ENCODE measurements around the gene LATS2.

Gene LATS2

DNA sequence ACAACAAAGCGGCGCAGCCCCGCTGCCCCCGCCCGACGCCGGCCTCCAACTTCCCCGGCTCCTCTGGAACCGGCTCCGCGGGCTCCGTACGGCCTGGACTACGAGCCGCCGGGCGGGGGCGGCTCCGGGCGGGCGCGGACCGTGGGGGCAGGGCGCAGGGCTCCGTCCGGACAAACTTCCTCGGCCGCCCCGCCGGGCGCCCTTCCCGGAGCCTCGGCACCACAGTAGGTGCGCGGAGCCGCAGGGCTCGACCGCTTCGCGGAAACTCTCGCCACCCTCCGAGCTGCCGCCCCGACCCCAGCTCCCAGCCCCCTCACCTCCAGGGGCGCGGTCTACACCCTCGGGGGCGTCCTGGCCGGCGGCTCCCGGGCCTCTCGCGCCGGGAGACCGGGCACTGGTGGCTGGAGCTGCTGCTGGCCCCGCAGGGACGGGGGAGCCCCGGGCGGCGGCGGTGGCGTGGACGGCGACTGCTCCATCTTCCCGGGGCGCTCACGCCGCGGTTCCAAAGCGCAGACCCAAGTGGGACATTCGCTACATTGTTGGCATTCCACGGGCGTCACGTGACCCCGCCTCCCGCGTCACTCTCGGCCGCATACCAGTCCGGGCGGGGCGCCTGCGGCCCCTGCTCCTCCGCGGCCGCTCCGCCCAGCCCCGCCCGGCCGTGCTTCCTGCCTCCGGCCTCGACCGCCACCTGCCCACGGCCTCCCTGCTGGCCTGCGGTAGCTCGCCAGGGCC lies at the start of gene LATS2:
Gene LATS2 (minus strand): TSS at position 558 of the 735 bp plus-strand sequence. CDS start 15,560 bp downstream, outside the sequence.
- peak; percentile 89 for DNase-seq

DNA sequence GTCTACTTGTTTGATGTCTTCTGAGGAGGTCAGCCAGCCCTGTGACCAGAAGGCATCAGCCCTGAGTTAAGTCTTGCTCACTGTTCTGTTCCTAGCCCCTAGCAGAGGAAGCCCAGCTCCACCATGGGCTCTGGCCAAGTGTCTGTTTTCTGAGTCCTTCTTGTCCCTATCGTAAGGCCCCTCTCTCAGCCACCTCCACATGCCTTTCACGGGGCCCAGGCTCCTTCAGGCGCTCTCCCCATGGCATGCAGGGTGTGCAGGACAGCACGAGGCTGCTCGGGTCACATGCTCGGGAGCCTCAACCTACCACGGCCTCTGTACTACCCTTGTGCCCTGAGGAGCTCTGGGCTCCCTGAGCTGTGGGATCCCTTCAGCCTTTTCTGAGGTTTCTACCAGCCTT lies 47.8 kb upstream of the LATS2 start:
- no peak for DNase-seq

DNA sequence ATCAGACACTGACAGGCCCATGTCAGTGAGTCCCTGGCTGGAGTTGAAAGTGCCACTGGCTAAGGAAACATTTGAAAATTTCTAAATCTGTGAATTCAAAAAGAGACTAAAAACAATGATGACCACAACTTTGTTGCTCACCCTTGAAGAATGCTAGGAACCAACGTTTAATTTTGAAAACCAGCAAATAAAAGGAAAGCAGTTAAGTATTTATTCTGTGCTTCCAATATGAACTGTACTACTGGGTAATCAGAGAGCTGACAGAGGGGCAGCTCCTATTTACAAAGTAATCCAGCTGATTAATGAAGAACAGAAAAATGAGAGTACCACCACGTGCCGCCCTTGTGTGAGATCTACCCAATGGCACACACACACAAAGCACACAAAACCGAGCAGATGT lies 44.7 kb upstream of the LATS2 start:
- DNase-seq, result no peak

DNA sequence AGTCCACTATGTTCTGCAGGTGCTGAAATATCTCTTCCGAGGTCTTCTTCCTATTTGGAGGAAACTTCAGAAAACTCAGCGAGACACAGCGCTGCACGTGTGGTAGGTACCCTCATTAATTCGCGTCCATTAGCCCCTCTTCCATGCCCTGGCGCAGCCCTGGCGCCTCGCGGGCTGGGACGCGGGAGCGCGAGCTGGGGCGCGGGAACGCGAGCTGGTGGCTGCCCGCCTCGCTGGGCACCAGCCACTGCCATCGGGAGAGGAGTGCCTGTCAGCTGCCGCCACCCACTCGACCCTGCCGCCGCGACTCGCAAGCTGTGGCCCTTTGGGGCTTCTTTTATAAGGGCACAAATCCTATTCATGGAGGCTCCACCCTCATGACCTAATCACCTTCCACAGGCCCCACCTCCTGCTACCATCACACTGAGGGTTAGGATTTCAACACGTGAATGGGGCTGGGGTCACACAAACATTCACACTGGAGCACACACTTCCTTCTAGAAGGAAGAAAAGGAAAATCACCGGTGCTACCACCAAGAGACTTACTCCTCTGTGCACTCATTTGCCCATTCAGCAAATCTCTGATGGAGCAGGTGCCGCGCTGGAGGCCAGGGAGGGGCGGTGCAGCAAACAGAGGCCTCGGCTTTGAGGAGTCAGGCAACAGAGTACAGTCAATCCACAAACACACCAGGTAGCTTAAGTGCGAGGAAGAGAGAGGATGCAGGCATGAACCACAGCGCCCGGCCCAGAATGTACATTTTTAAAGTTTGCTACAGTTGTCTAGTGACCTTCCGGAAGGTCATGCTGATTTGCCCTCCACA lies 43.0 kb upstream of the LATS2 start:
- no peak for DNase-seq

DNA sequence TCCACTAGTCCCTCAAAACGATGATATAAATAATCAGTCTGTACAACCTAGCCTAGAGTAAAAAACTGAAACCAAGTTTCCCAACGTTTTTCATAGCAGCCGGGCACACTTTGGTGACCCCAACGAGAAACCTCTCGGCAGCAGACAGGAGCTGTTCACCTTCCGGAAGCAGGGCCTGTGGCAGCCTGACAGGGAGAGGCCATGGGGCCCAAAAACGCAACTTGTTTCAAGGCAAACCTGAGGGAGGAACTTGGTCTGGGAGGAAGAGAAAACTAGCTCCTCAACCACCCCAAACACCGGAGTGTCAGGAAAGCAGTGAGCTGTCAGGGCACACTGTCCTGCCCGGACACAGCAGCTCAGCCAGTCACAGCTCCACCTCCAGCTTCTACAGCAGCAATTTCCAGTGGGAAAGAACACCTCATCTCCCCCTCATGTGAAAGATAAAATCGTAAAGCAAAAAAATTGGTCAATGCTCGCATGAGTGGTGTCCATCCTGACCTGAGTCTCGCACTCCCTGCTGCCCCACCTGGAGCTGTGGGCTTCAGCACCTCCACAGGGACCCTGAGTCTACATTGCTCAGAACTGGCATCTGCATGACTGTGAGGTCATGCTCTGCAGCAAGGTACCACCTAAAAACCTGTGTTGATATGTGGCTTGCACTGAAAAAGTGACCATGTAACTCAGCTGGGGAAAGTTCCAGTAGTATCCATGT lies 40.6 kb upstream of the LATS2 start:
- no peak for DNase-seq

DNA sequence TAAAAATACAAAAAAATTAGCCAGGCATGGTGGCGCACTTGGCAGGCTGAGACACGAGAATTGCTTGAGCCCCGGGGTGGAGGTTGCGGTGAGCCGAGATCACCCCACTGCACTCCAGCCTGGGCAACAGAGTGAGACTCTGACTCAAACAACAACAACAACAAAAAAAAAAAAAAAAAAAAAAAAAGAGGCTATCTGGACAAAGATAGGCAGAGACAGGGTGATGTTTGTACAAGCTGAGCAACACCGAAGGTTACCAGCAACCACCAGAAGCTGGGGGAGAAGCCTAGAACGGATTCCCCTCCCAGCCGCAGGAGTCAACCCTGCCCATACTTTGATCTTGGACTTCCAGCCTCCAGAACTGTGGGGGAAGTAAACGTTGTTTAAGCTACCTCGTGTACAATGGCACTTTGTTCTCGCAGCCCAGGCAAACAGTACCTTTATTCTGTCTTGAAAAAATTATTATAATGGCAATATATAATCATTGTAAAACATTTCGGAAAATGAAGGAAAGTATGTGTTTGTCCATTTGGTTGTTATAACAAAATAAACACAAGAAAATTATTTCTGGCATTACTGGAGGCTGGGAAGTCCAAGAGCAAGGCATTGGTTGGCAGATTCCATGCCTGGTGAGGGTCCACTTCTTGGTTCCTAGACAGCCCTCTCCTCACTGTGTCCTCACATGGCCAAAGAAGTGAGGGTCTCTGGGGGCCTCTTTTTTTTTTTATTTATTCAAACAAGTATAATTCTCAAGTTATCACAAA lies 39.8 kb upstream of the LATS2 start:
- no peak for DNase-seq

DNA sequence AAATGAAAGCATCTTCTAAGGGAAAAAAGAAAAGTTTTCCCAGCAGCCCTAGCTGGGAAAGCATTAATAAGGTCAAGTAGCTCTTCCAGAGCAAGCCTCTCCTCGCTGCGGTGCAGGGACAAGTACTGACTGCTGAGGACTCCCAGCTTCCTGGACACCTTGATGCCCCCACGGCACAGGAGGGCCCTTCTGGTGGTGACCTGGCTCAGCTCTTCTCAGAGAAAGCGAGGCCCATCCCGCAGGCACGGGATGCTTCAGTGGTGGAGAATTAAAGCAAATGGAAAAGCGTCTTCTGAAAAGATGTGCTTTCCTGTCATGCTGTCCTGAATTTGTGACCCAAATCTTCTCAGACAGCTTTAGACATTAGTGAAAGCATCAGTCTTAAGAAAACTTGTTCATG lies 38.8 kb upstream of the LATS2 start:
- no peak for DNase-seq

DNA sequence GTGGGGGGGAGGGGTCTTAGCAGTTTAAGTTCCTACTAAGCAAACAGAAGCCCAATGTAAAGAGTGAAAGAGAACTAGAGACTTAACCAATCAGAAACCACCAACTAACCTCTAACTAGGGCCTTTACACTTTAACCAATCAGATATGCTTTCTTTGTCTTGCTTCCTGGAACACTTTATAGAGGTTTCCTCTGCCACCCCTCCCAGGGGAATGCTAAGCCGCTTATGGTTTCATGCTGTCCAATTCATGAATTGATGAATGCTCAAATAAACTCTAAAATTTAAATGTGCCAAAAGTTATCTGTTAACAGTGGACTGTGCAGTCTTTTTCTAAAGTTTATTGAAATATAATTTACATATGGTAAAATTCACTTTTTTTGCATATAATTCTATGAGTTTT lies 33.9 kb upstream of the LATS2 start:
- DNase-seq, result no peak

DNA sequence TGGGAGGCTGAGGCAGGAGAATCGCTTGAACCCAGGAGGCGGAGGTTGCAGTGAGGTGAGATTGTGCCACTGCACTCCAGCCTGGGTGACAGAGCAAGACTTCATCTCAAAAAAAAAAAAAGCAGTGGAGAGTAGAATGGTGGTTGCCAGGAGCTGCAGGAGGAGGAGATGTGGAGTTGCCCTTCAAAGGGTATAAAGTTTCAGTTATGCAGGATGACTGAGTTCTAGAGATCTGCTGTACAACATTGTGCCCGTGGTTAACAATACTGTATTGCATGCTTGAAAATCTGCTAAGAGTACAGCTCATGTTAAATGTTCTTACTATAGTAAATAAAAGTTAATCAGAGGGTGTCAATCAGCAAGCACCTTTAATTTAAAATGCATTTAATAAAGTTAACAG lies 28.4 kb upstream of the LATS2 start:
- no peak for DNase-seq

DNA sequence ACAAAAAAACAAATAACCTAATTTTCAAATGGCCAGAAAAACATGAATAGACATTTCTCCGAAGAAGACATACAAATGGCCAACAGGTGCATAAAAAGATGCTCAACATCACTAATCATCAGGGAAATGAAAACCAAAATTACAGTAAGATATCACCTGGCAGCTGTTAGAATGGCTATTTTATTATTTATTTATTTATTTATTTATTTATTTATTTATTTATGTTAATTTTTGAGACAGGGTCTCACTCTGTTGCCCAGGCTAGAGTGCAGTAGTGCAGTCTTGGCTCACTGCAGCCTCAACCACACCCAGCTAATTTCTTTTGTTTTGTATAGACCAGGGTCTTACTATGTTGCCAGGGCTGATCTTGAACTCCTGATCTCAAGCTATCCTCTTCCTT lies 27.1 kb upstream of the LATS2 start:
- DNase-seq, result no peak

DNA sequence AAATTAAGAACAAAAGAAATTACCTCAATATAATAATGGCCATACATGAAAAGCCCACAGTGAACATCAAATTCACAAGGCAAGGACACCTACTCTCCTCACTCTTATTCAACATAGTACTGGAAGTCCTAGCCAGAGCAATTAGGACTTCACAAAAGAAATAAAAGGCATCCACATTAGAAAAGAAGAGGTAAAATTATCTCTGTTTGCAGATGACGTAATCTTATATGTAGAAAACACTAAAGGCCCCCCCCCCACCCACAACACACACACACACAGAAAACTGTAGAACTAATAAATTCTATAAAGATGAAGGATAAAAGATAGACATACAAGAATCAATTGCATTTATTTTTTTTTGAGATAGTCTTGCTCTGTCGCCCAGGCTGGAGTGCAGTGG lies 25.5 kb upstream of the LATS2 start:
- no peak for DNase-seq

DNA sequence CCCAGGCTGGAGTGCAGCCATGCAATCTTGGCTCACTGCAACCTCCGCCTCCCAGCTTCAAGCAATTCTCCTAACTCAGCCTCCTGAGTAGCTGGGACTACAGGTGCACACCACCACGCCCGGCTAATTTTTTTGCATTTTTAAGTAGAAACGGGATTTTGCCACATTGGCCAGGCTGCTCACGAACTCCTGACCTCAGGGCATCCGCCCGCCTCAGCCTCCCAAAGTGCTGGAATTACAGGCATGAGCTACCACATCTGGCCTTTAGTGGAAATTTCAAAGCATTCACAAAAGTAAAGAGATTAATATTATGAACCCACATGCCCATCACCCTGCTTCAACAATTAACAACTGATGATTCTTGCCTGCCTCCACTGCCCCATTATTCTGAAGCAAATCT lies 20.5 kb upstream of the LATS2 start:
- no peak for DNase-seq

DNA sequence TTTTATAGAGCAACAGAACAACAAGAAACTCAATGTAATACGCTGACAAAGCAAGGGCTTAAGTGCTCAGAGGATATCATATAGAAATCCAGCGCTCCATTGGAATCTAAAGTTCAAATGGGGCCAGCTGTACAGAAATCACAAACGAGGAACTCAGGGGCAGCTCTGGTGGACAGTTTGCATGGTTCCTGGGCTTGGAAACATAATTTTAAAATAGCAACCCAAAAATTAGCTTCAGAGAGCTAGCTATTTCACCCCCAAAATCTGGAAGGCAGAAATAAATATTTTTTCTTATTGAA lies 19.2 kb upstream of the LATS2 start:
- no peak for DNase-seq

DNA sequence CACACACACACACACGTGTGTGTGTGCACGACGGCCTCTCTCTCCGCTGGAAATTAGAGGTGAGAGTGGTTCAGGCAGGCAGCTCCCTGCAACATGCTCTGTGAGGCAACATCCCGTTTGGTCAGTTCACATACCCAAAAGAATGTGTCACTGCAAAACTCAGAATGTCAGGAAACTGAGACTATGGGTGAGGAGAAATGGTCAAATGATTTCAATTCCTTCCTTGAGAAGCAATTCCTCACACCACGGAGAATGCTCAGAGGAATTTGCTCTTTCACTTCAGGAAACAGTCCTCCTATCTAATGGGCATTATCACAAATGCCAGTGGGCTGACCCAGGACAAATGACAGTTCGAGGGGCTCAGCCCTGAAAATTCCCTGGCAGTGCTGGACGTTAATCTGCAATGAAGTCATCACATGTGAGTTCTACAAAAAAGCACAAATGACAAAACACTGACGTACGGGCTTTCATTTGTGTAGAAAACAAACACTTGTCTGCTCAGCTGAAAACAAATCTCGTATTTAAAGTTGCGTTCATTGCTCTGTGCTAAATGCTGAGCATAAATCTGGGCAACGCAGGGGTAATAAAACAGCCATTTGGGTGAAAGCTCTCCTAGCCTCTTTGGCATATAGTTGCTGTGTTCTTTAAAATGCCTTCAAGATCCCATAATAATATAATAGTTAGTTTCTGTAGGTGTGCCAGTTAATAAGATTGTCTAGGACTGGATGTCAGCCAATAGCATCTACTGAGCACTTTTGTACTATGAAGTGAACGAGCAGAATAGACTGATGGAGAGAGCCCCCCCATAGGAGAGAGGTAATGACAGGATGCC lies 18.6 kb upstream of the LATS2 start:
- no peak for DNase-seq

DNA sequence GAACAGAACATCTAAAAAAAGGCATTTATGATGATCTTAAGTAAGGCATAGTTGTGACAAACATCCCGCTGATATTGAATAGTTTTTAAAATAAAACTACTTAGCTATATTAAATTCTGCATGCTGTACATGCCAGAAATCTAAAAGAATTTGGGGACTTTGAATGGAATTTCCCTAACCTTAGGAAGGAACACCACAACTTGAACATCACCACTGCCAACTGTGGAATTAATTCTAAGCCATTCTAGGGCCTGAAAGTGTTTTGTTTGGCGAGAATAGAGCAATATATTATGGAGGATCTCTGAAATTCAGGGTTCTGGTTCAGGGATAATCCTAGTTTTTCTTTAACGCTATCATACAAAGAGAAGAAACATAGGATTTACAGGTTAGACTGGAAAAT lies 17.8 kb upstream of the LATS2 start:
- DNase-seq, result no peak

DNA sequence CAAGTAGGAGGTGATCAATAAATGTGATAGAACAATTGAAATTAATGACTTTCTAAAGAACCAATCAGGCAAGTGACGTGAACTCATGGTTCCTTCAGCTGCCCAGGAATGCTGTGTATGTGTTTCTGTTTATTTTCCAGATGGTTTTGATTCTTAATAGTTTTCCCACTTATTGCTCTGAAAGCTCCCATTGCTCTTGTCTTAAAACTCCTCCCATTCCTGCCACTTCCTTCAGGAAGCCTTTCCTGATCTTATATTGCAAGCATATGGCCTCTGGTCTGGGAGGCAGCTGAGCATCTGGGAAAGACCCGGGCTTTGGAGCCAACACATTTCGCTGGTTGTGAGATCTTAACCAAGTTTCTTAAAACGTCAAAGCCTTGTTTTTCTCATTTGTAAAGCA lies 17.1 kb upstream of the LATS2 start:
- no peak for DNase-seq

DNA sequence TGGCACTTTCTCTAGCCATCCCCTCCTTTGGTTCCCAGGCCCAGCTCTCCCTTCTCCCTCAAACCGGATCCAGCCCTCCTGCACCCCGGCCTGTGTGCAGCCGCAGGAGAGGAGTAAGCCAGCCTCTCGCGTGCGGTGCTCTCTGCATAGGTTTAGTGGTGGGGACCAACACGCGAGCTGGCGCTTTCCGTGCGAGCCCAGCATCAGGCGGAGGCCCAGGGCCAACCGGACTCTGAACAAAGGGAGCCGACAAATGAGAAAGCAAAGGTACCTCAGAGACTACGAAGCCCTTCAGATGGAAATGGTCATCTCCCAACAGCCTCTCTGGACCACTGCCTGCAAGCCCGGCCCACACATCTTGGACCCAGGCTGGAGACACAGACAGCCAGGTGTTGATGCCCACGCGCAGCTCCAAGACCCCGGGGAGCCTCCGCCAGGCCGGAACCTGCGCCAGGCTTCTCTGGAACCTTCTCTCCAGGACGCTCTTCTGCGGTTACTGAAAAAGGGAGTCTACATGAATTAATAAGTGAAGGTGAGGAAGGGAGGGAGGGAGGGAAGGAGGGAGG lies 16.5 kb upstream of the LATS2 start:
- no peak for DNase-seq

DNA sequence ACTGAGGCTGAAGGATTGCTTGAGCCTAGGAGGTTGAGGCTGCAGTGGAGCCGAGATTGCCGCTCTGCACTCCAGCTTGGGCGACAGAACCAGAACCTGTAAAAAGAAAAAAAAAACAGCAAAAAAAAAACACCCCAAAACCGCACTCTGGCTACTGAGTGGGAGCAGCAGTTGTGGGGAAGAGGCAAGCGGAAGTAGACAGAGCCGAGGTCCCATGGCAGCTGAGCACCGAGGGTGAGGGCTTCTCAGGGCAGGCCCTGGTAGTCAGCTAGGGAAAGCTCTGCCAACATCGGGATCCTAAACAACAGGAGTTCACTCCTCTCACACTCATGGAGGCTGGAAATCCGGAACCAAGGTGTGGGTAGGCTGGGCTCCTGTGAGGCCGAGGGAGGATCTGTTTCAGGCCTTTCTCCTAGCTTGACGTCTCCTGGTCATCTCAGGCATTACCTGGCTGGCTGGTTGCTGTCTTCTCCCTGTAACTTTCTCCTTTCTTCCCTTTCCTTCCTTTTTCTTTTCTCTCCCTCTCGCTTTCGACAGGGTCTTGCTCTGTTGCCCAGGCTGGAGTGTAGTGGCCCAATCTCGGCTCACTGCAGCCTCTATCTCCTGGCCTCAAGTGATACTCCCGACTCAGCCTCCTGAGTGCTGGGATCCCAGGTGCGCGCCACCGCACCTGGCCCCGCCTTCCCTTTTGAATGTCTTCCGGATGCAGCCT lies 15.8 kb upstream of the LATS2 start:
- no peak for DNase-seq

DNA sequence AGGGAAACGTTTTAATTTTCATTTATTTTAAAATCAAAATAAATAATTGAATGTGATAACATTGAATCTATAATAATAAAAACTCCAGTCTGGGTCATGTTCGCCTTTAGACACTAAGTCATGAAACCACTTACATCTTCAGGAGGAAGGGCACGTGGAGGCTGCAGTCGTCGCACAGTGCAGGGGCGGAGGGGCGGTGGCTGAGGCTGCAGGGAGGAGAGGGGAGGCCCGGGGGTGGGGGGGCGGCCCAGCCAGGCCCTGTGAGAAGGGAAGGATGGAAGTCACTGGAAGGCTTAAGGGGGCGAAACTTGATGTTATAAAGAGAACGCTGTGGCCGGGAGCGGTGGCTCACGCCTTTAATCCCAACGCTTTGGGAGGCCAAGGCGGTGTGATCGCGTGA lies 14.9 kb upstream of the LATS2 start:
- peak; percentile 20 for DNase-seq

DNA sequence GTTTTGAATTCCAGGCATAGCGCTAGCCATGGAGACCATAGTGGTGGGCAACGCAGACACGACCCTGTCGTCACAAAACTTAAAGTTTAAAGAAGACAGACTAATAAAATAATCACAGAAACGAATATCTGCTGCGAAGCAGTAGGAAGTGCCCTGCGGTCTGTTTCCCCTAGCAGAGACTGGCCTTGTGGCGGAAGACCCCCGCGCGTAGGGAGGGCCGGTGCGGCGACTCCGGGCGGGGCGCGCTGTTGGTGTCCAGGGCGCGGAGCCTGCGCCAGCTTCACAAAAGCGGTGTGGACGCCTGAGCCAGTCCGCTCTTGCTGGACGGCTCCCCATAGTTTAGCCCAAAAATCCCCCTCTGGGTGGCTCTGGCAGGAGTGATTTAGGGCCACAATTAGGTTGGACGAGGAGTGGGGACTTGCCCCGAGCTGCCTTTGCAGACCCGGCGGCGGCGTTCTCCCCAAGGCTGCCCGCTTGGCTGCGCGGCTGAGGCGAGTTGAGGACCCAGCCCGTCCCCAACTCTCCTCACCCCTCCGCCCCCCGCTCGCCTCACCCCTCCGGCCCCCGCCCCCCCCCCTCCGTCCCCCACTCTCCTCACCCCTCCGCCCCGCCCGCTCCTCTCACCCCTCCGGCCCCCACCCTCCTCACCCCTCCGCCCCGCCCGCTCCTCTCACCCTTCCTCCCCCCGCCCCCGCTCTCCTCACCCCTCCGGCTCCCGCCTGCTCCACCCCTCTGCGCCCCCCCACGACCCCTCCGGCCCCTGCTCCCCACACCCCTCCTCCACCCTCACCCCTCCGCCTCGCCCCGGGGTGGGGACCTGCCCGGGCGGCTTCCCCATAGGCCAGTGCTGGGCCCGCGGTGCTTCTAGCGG lies 14.2 kb upstream of the LATS2 start:
- peak; percentile 53 for DNase-seq

Data from GDM1 (cell line).